HG02623 (cell line): Measurements from ENCODE around the gene KLC4.
"Not testable (repeated sequence)": the region's sequence is repeated elsewhere in the genome, so short reads cannot be mapped to it uniquely, and the experiment has no call there.

Experiments
- ATAC-seq: cut with Tn5 transposase; IDR thresholded peaks from one replicate; pipeline ENCODE4 v1.9.1; 2021; ENCODE audit warnings: moderate library complexity; ENCODE audit not compliant: unreplicated experiment

KLC4 gene

GRCh38 chr6:43090559-43090956 lies 31.1 kb downstream of the KLC4 start:
- ATAC-seq, result no peak

DNA sequence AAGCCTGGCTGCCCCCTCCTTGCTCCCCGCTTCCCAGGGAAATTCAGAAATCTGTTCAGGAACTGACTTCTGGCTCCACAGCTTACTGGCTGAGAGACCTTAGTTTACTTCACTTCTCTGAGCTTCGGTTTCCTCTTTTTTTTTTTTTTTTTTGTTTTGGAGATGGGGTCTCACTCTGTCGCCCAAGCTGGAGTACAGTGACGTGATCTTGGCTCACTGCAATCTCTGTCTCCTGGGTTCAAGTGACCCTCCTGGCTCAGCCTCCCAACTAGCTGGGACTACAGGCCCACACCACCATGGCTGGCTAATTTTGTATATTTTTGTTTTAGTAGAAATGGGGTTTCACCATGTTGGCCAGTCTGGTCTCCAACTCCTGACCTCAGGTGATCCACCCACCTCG lies 31.6 kb downstream of the KLC4 start:
- ATAC-seq, result no peak

DNA sequence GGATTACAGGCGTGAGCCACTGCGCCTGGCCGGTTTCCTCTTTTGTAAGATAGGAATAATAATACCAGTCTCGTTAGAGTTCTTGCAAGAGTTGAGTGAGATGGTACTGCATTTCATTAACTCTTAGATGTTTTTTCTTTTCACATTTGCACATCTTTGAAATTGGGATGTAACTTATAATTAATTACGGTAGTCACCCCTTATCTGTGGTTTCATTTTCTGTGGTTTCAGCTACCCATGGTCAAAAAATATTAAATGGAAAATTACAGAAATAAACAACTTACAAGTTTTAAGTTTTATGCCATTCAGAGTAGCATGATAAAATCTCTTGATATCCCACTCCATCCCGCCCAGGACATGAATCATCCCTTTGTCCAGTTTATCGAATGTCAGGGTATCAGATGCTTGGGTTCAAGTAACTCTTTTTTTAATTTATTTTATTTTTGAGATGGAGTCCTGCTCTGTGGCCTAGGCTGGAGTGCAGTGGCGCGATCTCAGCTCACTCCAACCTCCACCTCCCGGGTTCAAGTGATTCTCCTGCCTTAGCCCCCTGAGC lies 32.1 kb downstream of the KLC4 start:
- ATAC-seq, result no peak

GRCh38 chr6:43092635-43093034 lies 33.2 kb downstream of the KLC4 start:
- no peak for ATAC-seq

DNA sequence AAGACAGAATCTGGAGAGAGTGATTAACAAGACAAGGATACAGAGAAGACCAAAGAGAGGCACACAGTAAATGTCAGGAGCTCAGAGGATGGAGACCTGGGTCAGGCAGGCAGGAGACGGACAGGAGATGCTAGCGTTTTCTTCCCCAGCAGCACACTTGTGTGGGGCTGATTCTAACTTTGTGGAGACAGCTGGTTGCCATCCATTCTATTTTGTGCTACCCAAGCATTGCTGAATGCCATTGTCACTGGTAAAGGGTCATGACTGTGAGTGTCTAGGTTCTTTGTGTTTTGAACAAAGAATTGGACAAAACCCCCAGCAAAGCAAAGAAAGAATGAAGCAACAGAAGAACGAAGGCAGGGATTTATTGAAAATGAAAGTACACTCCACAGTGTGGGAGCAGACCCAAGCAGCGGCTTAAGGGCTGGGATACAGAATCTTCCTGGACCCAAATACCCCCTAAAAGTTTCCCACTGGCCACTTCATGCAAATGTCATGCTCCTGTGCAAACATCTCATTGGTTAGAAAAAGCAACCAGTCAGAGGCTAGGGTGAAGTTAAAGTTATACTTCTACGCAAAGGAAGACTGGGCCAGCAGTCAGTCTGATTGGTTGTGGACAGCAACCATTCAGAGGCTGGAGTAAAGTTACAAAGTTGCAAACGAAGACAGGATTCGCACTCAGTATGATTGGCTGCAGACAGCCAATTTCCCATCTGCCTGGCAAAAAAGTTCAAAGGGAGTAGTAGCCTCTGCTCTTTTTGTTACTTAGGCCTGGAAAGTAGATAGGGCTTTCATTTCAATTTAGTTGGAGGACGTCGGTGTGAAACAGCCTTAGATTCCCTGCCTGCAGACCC lies 34.2 kb downstream of the KLC4 start:
- no peak for ATAC-seq

- no peak for ATAC-seq
These were observed 36.5 kb downstream of the KLC4 start for GRCh38 chr6:43095939-43096338.

- no peak for ATAC-seq
These were observed 37.1 kb downstream of the KLC4 start for GRCh38 chr6:43096451-43097097.

DNA sequence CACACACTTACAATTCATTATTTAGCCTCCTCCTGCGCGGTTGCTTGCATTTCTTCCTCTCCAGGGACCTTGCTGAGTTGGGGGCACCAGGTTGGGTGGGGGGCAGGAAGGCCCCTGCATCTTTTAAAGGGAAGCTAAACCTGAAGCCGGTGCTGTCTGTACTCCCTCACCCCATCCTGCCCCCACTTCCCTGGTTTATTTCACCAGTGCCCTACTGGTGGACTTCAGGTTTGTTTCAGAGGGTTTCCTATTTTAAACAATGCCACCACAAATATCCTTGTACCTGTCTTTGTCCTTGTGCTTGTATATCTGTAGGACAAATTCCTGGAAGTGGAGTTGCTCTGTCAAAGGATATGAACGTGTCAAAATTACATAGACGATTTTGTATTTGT lies 37.7 kb downstream of the KLC4 start:
- no peak for ATAC-seq

DNA sequence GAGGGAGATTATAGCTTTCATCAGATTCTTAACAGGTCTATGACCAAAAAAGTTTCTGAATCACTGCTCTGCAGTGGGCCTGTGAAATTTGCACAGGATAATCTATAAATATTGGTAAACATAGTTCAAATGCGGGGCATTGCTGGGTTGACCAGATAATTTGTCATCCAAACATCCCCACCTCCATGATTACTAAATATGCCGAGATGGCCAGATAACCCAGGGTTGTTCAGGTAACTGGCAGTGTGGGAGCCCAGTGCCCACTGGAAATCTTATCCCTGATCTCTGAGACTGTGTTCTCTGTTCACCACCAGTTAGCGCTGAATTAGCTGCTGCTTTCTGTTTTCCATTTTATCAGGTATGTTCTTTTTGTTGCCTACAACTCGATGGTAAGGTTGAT lies 38.1 kb downstream of the KLC4 start:
- ATAC-seq, result no peak

GRCh38 chr6:43101497-43101896 lies 42.1 kb downstream of the KLC4 start:
- no peak for ATAC-seq

DNA sequence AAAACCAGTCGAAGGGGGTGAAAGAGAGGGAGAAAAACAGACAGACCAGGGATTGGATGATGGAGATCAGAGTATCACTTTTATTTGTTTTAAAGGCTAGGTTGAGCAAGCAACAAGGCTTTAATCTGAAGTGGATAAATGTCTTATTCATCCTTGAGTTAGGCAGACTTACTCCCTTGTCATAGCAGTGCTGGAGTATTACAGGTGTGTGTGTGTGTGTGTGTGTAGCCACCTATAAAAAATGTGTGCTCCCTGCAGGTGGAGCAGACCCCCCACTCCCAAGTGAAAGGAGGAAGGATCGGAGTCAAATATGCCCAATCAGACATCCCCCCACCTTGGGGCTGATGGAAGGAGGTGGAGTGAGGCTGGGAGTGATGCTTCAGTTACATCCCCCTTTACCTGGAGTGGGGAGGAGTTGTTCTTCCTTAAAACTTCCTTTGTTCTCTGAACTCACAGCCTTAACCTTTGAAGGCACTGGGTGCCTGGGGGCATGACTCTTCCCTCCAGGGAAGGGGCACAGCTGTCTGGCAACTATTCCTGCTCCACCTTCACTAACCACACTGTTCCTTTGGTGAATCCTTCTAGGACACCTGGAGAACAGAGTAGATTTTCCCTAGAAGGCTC lies 43.9 kb downstream of the KLC4 start:
- ATAC-seq, result no peak

DNA sequence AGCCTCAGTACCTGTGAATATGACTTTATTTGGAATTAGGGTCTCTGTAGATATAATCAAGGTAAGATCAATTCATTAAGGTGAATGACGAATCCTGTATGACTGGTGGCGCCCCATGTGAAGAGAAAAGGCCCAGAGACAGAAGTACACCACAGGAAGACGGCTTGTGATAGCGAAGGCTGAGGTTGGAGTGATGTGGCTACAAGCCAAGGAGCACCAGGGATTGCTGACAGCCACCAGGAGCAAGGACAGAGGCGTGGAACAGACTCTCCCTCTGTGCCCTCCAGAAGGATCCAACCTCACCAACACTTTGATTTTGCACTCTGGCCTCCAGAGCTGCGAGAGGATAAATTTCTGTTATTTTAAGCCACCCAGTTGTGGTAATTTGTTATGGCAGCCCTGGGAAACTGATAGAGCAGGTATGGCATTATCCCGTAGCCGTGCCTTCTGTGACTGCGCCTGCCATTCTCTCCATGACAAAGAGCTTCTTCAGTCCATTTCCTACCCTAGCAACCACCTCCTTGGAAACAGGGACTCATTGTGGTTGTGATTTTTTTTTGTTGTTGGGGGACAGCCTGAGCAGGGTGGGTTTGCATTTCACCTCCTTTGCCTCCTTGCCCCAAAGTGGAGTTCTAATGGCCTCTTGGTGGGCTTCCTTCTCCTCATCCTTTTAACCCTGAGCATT lies 46.2 kb downstream of the KLC4 start:
- no peak for ATAC-seq

GRCh38 chr6:43107344-43108062 lies 48.1 kb downstream of the KLC4 start:
- no peak for ATAC-seq

DNA sequence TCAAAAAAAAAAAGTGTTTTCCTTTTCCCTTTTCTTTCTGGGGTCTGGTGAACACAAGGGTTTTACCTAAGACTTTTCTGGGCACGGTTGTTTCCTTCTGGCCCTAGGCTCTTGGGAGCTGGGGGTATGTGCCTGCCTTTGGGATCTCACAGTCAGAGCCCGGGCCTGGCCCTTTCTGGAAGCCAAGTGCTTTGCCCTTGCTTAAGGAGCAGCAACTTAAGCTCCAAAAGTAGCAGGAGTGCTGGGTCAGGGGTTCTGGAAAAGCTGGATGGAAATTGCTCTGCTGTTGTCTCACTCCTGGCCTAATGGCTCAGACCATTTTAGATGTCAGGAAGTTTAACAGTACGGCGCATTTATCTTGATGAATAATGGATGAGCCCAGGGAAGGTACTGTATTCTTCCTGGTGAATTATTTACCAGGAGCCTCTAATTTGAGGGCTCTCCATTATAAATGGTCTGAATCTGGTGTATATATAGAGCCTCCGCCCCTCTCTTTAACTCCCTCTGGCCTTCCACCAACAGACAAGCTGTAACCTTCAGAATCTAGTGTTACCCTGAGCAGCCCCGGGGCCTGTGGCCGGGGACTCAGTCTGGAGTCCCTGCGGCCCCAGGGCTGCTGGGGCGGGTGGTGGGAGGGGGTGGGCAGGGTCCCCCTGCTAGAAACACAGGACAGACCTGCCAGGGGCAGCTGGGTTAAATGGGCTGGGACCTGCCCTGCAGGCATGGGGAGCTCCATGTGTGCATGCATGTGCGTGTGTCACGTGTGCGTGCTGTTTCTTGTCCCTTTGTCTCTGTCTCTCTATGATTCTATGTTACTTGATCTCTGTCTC lies 54.2 kb downstream of the KLC4 start:
- no peak for ATAC-seq

- ATAC-seq, result no peak
These were observed 55.9 kb downstream of the KLC4 start for GRCh38 chr6:43115365-43115764.

GRCh38 chr6:43117466-43117865 lies 58.0 kb downstream of the KLC4 start:
- ATAC-seq, result not testable (repeated sequence)

- no peak for ATAC-seq
These were observed 60.1 kb downstream of the KLC4 start for GRCh38 chr6:43119482-43119881.

DNA sequence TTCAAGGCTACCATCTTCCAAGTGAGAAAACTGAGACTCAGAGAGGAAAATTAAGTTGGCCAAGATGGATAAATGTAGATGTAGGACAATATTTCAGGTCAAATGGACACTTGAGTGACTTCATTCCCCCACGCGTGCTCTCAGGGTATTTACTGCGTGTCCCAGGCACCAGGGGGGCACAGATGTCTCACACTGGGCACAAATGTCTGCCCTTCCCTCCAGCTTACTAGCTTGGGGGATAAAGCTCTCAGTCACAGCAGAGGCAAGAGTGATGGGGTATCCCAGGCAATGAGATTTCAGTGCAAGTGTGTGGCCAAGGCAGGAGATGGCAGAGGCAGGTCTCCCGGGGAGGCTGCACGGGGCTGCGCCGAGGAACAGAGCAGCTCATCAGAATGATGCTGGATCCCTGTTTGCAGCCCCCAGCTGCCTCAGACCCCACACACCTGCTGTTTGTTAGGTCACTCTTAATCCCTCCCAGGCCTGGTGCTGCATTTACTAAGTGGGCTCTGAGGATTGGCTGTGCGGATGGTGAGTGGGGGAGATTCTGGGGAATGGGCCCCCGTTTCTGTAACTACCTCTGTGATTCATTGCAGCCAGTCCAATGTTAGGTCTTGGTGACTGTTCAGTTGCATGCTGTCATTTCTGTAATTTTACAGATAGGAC lies 60.8 kb downstream of the KLC4 start:
- ATAC-seq, result no peak
